Neural crest cell (in vitro differentiated cells): ENCODE data around the gene PACS1. TPM values are rescaled to one million over a fixed set of nuclear protein-coding genes. Genes with fewer than 3 reads are reported as not detected.

Experiments used
- DNase-seq: peaks from one replicate; pipeline ENCODE4 v3.0.0; 2021; ENCODE audit warnings: low read depth, mixed read lengths, low spot score
- H3K27ac Mint-ChIP-seq: one replicate; pipeline ENCODE4 v1.8.0; 2021; ENCODE audit warnings: mild to moderate bottlenecking, mixed read lengths; ENCODE audit not compliant: unreplicated experiment
- H3K27me3 Mint-ChIP-seq: 2 replicates; pipeline ENCODE4 v1.8.0; 2021; ENCODE audit warnings: low read depth, mild to moderate bottlenecking, mixed read lengths
- H3K36me3 Mint-ChIP-seq: 2 replicates; pipeline ENCODE4 v1.8.0; 2021; ENCODE audit warnings: low read depth, mild to moderate bottlenecking, mixed read lengths
- H3K4me1 Mint-ChIP-seq: 2 replicates; pipeline ENCODE4 v1.8.0; 2021; ENCODE audit warnings: mixed read lengths
- H3K4me3 Mint-ChIP-seq: one replicate; pipeline ENCODE4 v1.8.0; 2021; ENCODE audit warnings: mild to moderate bottlenecking, mixed read lengths
- H3K9me3 Mint-ChIP-seq: 2 replicates; pipeline ENCODE4 v1.8.0; 2021; ENCODE audit warnings: mixed read lengths
- CTCF ChIP-seq: fragments of 200-600 bp; sonication (generic); conservative IDR thresholded peaks from 2 replicates; pipeline ENCODE4 v1.5.0; 2021; ENCODE audit warnings: antibody characterized with exemption, mild to moderate bottlenecking
- total RNA-seq: library from RNA; stranded (reverse); gene quantifications from 2 replicates; pipeline ENCODE4 v1.2.1, GENCODE V29; 2021

PACS1 gene
- total RNA-seq, 1 donor from 2014 or later, result 54.3 TPM

GRCh38 chr11:66032957-66033735 is 36.9 kb upstream of the PACS1 start:
- DNase-seq, result no peak
- Mint-ChIP-seq H3K27ac (no peak overlapping the region), H3K9me3 (peaks cover 6% of the 10 kb centered on the region), H3K36me3 (no peaks in the 10 kb centered on the region), H3K4me3 (no peak overlapping the region), H3K27me3 (peaks cover 13% of the 10 kb centered on the region), H3K4me1 (no peaks in the 10 kb centered on the region)
- no peak for TF ChIP-seq CTCF

GRCh38 chr11:66035653-66036333 is 34.3 kb upstream of the PACS1 start:
- no peak for TF ChIP-seq CTCF

GRCh38 chr11:66036334-66036710 is 33.8 kb upstream of the PACS1 start:
- no peak overlapping the region for H3K27ac Mint-ChIP-seq
- TF ChIP-seq CTCF, result no peak
- H3K4me1 Mint-ChIP-seq, result no peaks in the 10 kb centered on the region
- no peak overlapping the region for H3K4me3 Mint-ChIP-seq
- H3K36me3 Mint-ChIP-seq, result no peaks in the 10 kb centered on the region
- DNase-seq, result no peak
- H3K9me3 Mint-ChIP-seq, result peaks cover 6% of the 10 kb centered on the region
- peaks cover 11% of the 10 kb centered on the region for H3K27me3 Mint-ChIP-seq

More at GRCh38 chr11:66035653-66036333, 34.3 kb upstream of the PACS1 start:
- H3K27me3 Mint-ChIP-seq, result peaks cover 11% of the 10 kb centered on the region
- peaks cover 6% of the 10 kb centered on the region for H3K9me3 Mint-ChIP-seq
- H3K36me3 Mint-ChIP-seq, result no peaks in the 10 kb centered on the region
- H3K4me3 Mint-ChIP-seq, result no peak overlapping the region
- no peak for DNase-seq
- no peaks in the 10 kb centered on the region for H3K4me1 Mint-ChIP-seq
- H3K27ac Mint-ChIP-seq, result no peak overlapping the region

- DNase-seq, result no peak
- no peak for TF ChIP-seq CTCF
- Mint-ChIP-seq H3K4me3 (no peak overlapping the region), H3K27me3 (peaks cover 11% of the 10 kb centered on the region), H3K36me3 (no peaks in the 10 kb centered on the region), H3K9me3 (peaks cover 6% of the 10 kb centered on the region), H3K27ac (no peak overlapping the region), H3K4me1 (no peaks in the 10 kb centered on the region)
Observed at GRCh38 chr11:66037327-66037726, 32.7 kb upstream of the PACS1 start.

GRCh38 chr11:66039765-66040164 is 30.3 kb upstream of the PACS1 start:
- no peak for DNase-seq
- H3K27ac Mint-ChIP-seq, result no peak overlapping the region

More at GRCh38 chr11:66039765-66040164, 30.3 kb upstream of the PACS1 start:
- Mint-ChIP-seq H3K27me3 (peaks cover 5% of the 10 kb centered on the region), H3K4me3 (no peak overlapping the region), H3K36me3 (no peaks in the 10 kb centered on the region), H3K9me3 (peaks cover 3% of the 10 kb centered on the region), H3K4me1 (peaks cover 4% of the 10 kb centered on the region)
- TF ChIP-seq CTCF, result no peak
